CD1c-positive myeloid dendritic cell (primary cell): Measurements from ENCODE around the gene LIMS1.
"Not testable (repeated sequence)": the region's sequence is repeated elsewhere in the genome, so short reads cannot be mapped to it uniquely, and the experiment has no call there.

Experiments
- DNase-seq: peaks from one replicate; pipeline ENCODE4 v3.0.0-alpha.2; 2016; ENCODE audit errors: extremely low spot score

LIMS1 gene

GRCh38 chr2:108663346-108663745 is 129.1 kb downstream of the LIMS1 start:
- DNase-seq: not testable (repeated sequence)

- not testable (repeated sequence) for DNase-seq
Observed at GRCh38 chr2:108664089-108664488, 129.8 kb downstream of the LIMS1 start.

GRCh38 chr2:108664979-108665378 is 130.7 kb downstream of the LIMS1 start:
- DNase-seq: not testable (repeated sequence)

DNA sequence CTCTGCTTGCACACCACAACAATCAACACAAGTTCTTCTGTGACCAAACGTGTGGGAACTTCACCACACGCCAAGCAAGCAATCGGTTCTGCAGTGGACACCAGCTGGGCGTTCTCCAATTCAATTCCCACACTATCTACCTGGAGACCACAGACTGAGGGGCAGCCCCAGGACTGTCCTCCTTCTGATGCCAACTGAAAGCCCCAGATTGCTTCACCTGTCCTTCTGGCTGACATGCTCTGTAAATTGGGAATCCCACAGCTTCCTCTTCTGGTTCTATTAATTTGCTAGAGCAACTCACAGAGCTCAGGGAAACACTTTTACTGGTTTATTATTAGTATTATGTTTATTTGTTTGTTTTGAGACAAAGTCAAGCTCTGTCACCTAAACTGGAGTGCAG is 131.7 kb downstream of the LIMS1 start:
- DNase-seq: not testable (repeated sequence)

DNA sequence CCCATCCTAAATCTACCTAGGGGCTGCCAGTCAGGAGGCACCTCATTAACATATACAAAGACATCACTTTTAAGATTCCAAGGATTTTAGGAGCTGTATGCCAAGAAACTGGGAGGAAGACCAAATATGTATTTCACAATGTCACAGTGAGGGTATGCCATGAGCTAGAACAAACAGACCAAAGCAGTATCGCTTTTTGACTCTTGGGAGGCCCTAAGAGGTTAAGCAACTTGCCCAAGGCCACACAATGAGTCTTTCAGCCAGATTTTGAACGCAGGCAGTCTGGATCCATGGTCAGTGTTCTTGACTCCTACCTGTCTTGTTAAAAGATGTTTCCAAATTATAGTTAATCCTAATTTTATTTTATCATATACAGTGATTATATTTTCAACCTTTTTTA is 132.9 kb downstream of the LIMS1 start:
- DNase-seq: not testable (repeated sequence)

DNA sequence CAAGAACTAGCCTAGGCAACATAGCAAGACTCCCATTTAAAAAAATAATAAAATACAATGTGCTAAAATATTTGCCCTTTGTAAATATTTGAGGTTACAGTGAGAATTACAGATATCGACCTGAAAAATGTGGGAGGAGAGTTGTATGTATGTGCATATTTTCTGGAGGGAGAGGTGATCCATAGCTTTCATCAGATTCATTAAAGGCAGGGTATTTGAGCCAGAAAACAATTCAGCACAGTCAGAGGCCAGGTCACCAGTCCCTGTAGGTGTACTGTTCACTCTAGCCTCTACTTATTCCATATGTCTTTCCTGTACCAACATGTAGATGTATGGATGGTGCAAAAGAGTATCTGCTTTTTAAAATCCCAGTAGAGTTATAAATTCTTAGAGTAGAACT is 136.0 kb downstream of the LIMS1 start:
- not testable (repeated sequence) for DNase-seq

DNA sequence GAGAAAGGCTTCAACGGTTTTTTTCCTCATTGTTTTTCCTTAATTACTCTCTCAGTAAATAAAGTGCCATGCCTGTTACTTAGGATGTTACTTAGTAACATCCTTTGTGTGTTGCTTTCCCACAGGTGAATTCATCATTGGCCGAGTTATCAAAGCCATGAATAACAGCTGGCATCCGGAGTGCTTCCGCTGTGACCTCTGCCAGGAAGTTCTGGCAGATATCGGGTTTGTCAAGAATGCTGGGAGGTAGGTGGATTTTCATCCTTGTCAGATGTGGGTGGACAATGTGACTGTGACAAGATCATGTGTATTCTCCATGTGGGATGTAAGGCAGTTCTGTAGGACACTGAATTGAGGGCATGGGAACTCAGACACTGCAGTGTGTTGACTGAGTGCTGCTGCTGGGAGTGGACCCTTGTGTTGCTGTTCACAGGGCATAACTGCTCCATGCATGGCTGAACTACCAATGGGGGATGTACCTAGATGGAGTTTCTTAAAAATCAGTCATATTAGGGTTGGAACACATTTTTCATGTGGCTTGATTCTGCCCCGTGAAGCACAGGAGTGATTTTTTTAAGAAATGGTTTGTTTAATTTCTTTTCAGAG is 138.0 kb downstream of the LIMS1 start:
- not testable (repeated sequence) for DNase-seq

DNA sequence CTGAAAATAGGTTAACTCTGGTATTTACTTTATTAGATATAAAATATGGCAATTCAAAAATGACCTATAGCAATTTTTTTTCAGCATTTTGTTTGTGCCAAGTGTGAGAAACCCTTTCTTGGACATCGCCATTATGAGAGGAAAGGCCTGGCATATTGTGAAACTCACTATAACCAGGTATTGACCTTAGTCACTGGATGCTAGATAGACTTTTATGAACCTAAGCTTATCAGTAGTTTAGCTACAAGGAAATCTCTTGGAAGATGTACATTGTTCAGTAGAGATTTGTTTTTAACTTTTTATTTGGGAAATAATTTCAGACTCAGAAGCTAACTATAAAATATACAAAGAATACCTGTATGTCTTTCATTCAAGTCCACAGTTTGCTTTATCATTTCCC is 142.3 kb downstream of the LIMS1 start:
- DNase-seq: not testable (repeated sequence)

DNA sequence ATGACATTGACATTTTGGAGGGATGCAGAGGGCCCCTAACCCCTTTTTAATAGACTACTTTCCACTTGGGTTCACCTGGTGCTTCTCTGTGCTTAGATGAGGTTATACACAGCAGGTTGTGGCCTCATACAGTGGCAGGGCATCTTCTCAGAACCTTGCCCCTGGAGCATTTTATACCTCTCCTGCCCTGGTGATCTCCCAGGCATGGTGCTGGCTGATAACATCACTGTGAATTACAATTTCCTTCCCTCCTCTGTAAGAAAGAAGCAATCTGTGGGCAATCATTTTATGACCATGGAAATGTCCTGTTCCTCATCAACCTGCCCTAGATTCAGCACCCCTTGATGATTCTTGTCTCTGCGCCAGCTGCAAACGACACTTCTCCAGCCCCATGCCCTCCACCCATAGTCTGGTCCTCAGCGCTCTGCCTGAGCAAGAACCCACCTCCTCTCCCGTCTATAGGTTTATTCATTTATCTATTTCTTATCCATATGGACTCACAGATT is 143.0 kb downstream of the LIMS1 start:
- not testable (repeated sequence) for DNase-seq

- DNase-seq: not testable (repeated sequence)
Observed at GRCh38 chr2:108678198-108678651, 144.0 kb downstream of the LIMS1 start.

DNA sequence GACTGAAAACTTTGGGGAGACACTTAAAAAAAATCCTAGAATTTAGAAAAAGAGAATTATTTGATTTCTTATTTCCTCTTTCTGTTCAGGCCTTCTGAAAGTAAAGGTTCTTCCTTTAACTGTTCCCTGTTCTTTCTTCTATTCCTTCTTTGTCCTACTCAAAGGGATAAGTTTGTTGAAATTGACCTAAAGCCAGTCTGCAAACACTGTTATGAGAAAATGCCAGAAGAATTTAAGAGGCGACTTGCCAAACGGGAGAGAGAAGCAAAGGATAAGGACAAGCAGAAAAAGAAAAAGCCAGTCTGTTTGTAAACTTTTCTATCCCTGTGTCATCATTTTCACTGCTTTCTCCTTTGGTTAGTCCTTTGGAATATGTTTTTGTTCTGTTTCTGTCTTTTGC is 146.5 kb downstream of the LIMS1 start:
- DNase-seq: not testable (repeated sequence)

GRCh38 chr2:108688818-108689756 is 154.8 kb downstream of the LIMS1 start:
- not testable (repeated sequence) for DNase-seq

- DNase-seq: not testable (repeated sequence)
Observed at GRCh38 chr2:108690001-108690400, 155.7 kb downstream of the LIMS1 start.

- no peak for DNase-seq
Observed at GRCh38 chr2:108691447-108691846, 157.2 kb downstream of the LIMS1 start.

DNA sequence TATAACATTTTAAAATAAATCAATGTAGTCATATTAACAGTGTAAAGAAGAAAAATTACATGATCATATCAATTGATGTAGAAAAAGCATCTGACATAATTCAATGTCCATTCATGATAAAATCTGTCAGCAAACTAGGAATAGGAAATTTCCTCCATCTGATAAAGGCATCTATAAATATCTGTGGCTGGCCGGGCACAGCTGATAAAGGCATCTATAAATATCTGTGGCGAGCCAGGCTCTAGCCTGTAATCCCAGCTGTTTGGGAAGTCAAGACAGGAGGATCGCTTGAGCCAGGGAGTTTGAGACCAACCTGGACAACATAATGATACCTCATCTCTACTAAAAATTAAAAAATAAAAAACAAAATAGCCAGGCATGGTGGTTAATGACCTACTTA is 166.9 kb downstream of the LIMS1 start:
- no peak for DNase-seq

DNA sequence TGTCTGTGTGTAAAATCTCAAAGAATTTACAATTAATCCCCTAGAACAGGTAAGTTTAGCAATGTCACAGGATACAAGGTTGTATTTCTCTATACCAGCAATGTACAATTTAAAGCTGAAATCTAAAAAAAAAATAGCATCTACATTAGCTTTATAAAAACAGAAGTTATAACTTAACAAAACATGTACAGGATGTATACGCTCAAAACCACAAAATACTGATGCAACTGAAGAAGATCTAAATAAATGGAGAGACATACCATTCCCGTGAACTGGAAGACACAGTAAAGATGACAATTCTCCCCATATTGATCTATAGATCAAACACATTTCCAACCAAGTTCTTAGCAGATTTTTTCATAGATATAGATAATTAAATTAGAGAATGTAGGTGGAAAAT is 167.5 kb downstream of the LIMS1 start:
- DNase-seq: no peak

GRCh38 chr2:108704871-108705270 is 170.6 kb downstream of the LIMS1 start:
- DNase-seq: no peak

DNA sequence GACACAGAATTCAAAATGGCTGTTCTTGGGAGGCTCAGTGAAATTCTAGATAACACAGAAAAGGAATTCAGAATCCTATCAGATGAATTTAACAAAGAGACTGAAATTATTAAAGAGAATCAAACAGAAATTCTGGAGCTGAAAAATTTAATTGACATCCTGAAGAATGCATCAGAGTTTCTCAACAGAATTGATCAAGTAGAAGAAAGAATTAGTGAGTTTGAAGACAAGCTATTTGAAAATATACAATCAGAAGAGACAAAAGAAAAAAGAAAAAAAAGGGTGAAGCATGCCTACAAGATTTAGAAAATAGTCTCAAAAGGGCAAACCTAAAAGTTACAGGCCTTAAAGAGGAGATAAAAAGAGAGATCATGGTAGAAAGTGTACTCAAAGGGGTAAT is 173.0 kb downstream of the LIMS1 start:
- DNase-seq: no peak

GRCh38 chr2:108716971-108717370 is 182.7 kb downstream of the LIMS1 start:
- not testable (repeated sequence) for DNase-seq

DNA sequence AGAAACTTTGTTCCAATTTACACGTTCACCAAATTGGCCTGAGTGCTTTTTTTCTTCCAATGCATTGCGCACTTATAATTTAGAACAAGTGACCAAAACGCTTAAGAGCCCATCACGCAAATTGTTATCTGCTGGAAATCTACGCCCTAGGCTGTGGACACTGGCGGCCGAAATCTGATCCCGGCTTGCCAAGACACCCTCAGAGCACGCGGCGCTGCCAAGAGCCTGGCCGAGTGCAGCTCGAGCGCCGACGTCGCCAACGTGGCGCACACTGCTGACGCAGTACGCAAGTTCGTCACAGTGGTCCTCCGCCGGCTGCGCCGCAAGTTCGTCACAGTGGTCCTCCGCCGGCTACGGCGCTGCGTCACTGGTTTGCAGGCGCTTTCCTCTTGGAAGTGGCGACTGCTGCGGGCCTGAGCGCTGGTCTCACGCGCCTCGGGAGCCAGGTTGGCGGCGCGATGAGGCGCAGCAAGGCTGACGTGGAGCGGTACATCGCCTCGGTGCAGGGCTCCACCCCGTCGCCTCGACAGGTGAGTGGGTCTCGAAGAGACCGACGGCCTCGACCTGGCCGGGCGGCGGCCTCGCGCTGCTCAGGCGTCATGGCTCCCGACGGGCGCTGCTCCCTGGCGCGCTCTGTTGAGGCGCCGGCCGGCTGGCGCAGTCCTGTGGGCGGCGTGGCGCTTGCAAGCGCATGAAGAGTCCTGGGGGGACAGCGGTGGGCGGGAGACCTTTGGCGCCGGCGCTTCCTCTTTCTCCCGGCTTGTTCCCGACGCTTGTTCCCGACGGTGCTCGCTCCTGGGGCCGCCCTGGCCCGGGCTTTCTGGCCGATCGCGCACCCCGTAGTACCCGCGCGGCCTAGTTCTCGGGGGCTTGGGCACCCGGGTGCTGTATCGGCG is 185.1 kb downstream of the LIMS1 start, which contains the start of gene RANBP2:
TSS of gene RANBP2 (plus strand) at position 334 of the 896 bp plus-strand sequence. CDS start at position 459, 125 bp downstream.
- DNase-seq: peak; percentile 98

DNA sequence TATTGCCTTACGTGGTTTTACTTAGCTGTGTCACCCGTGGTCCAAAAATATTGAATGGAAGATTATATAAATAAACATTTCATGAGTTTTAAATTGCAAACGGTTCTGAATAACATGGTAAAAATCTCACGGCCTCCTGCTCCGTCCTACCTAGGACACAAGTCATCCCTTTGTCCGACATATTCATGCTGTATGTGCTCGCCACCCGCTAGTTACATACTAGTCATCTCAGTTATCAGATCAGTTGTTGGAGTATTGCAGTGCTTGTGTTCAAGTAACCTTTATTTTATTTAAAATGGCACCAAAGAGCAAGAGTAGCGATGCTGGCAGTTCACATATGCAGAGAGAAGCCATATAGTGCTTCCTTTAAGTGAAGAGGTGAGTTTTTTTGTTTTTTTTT is 191.8 kb downstream of the LIMS1 start:
- not testable (repeated sequence) for DNase-seq
